G401 (cell line): ENCODE results near the gene COPB1. TPM values are rescaled to one million over a fixed set of nuclear protein-coding genes. Genes with fewer than 3 reads are reported as not detected.

ENCODE experiments used
- DNase-seq: peaks from one replicate; pipeline ENCODE4 v3.0.0-alpha.2; 2015; ENCODE audit warnings: low spot score
- in situ Hi-C: cut with HindIII; loops from 2 replicates; pipeline ENCODE4 v1.10.0; 2016; ENCODE audit warnings: low sequenced_read_pairs, mixed read lengths
- total RNA-seq: library from RNA; depleted of rRNA; stranded (reverse); fragments of >200 nt; shearing (Covaris generic); gene quantifications from 2 replicates; pipeline ENCODE4 v1.2.3, GENCODE V29; 2014

The COPB1 gene
- total RNA-seq, 1 experiment from 2014 or later = 226 TPM

GRCh38 chr11:14519917-14520746, 20.5 kb upstream of the COPB1 start, which contains the start of gene PSMA1:
TSS of gene PSMA1 (minus strand) at chr11:14520386. CDS start at chr11:14520299, 87 bp downstream.
- DNase-seq = peak; percentile 97
- in situ Hi-C loops = no loop called here

- in situ Hi-C loops = no loop called here
Measured at GRCh38 chr11:14519597-14519916, 19.9 kb upstream of the COPB1 start.

DNA sequence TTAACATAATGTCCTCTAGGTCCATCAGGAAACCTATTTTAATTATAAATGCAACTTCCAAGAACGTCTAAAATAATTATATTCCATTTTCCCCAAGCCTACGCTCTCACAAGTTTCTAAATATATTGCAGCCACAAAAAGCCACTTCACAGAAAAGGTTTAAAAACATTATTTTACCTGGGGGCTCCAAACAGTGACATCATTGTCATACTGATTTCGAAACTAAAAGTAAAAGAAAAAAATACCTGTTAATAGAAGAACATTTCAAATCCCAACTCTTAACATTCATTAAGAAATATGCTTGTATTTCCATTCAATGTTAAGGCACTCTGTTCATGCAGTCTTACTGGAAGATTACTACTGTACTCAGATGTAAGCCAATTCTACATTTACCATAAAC, 19.2 kb upstream of the COPB1 start:
- DNase-seq = no peak
- in situ Hi-C loops = no loop called here

More at GRCh38 chr11:14519597-14519916, 19.9 kb upstream of the COPB1 start:
- DNase-seq = no peak

DNA sequence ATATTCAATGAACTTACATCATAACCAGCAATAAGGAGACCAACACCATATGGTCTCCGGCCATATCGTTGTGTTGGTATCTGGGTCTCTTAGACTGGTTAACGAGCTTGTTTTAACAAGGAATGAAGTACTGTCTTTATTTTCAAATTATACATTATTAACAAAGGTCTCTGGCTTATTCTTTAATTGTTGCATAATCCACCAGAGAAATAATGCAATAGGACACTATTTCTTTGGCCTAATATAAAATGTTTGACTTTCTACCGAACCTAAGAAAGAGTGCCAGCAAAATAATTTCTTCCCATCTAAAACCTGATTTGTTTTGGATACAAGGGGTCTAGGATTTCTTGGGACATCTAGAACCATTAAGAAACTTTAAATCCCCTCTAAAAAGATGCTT, 14.2 kb upstream of the COPB1 start:
- no peak for DNase-seq
- in situ Hi-C loops = no loop called here

DNA sequence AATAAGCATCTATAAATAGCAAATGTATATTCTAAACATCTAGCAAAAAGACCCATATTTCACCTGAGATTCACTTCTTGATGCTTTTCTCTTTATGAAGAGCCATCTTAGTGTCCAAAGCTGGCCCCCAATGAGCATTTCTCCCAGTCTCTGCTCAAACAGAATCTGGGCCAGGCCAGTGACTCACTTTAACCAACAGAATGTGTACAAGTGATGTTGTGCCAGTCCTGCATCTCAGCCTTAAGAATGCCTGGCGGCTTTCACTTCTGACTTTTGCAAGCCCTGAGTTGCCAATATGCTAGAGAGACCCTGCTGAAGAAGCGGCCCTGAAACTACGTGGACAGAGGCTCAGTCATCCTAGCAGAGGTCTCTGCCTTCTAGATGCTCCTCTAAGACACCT, 6.9 kb upstream of the COPB1 start:
- in situ Hi-C loops = no loop called here
- no peak for DNase-seq

DNA sequence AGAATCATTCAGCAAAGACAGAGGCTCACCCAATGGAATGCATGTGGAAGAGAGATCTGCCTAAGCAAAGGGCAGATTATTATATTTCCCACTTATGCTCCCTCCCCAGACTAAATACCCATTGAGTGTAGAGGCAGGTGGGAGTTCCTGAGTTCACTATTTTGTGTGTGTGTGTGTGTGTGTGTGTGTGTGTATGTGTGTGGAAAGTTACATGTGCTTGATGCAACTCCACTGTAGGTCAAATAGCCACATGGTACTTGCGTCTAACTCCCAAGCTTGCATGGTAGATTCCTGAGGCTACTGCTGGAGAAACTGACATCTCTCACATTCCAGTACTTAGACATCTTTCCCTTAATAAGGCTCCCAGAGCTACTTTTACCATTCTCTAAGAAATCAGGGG, 3.4 kb upstream of the COPB1 start:
- no peak for DNase-seq

DNA sequence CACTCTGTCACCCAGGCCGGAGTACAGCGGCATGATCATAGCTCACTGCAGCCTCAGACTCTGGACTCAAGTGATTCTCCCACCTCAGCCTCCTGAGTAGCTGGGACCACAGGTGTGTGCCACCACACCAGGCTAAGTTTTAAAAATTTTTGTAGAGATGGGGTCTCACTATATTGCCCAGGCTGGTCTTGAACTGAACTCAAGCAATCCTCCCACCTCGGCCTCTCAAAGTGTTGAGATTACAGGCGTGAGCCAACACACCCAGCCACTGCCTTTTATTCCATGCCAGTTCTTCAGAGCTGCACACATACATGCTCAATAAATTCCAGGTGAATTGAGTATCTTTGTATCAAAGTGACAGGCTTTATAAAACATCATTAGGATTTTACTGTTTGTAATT, 2.4 kb upstream of the COPB1 start:
- in situ Hi-C loops = no loop called here
- no peak for DNase-seq

More for the DNA sequence above, 3.4 kb upstream of the COPB1 start:
- in situ Hi-C loops = no loop called here

- peak; percentile 31 for DNase-seq
- in situ Hi-C loops = no loop called here
Measured at GRCh38 chr11:14500181-14500651, 605 bp upstream of the COPB1 start.

DNA sequence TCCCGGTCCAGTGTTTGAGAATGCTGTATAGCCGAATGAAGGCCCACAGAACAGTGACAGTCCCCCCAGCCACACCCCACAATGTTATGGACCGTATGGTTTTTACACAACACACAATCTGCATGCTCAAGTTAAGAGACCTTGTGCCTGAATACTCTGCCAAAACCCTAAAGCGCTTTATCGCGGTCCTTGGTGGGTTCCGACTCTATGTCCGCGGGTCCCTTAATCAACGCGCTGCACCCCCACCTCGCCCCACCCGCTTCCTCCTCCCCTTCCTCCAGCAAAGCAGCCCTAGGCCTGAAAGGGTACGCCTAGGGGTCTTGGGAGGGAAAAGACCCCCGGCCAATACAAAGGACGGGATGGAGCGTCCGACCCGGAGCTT, 442 bp downstream of the COPB1 start:
- in situ Hi-C loops = no loop called here
- peak; percentile 23 for DNase-seq

DNA sequence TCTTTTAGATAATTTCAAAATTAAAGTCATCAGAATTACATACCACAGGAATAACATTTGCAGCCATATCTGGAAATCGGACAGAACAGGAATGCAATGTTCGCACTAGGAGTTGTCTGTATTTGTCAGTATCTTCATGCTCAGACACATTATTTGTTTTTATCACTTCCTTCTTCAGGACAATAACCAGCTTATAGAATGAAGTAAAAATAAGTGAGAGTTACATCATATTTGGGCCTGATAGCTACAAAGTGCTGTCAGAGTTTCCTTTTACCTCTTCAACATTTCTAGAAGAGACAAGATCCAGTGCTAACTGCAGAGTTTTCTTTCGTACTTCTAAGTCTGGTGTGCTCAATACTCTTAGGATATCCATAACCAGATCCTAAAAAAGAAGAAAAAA, 18.9 kb downstream of the COPB1 start:
- in situ Hi-C loops = no loop called here
- DNase-seq = no peak

DNA sequence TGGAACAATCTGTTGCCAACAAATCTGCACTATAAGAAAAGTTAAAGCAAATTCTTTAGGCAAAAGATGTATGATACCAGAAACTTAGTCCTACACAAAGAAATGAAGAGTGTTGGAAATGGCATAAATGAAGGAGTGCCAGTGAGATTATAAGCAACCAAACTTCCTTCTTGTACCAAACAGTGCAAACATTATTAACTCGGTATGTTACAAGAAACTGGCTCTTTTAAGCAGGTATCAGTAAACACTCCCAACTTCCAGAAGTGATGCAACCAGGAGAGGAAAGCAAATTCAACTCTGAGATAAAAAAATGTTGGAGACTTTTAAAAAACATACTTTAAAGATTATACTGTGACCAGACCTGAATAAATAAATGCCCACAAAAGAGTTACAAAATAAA, 28.5 kb downstream of the COPB1 start:
- in situ Hi-C loops = no loop called here

DNA sequence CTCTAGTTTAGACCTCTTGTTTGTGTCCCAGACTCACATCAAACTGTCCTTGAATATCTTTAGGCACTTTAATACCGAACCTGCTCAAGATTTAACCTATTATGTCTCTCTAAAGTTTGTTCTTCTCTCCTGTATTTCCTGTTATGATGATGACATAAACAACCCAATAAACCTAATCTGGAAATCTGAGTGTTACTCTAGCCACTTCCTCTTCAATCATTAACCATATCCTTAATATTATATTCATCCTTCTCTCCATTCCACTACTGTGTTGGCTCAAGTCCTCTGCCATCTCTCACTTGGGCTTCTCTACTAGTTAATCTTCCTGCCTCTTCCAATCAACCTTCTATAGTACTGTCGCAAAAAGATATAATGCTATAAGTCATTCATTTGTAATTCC, 36.0 kb downstream of the COPB1 start:
- in situ Hi-C loops = no loop called here
- no peak for DNase-seq

More for the DNA sequence above, 28.5 kb downstream of the COPB1 start:
- no peak for DNase-seq

DNA sequence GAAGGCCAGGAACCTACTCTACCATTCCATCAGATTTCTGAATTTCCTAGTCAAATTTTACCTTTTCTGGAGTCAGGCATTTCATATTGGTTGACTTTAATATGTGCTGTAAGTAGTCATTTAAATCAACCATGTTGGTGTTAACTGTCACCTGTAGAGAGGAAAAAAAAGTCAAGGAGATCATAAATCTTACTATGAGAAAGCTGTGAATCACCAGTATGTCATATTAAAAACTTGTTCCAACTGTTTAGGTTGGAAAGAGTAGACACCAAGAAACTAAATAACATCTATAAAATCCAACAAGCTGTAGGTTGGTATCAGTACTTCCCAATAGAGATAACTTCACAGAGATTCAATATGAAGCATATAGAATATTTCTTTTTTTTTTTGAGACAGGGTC, 39.5 kb downstream of the COPB1 start:
- no peak for DNase-seq
- in situ Hi-C loops = no loop called here

- in situ Hi-C loops = no loop called here
- DNase-seq = no peak
Measured at GRCh38 chr11:14458377-14458776, 41.2 kb downstream of the COPB1 start.

DNA sequence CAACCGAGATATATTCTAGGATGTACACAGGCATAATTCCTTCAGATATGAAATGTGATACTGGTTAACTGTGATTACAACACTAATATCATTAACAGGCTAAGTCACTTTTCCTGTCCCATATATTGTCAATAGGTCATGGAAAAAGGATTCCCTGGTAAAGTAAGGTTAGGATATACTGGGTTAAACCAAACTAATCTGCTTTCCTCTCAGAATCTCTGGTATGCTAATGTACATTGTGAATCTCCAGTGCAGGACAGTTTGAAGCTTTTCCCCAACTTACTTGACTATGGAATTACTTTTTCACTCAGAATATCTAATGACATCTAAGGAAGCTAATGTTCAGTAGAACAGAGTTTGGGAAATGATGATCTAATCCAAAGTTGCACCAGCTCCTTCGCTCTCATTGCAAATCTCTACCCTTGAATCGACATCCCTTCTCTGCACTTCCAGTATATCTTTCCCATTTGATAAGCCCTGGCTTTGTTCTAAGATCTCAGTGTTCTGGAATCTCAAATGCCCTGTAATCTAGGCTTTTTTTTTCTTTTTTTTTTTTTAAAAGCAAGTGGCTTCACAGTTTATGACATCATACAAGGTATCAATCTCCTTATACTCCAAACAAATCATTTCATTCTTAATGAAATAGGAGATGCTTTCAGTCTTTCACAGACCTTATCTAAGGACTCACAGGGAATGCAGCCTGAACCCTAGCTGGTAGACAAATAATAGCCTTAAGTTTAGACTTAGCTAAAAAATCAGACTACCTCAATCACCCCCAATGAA, 43.8 kb downstream of the COPB1 start:
- peak; percentile 8 for DNase-seq
- in situ Hi-C loops = no loop called here

GRCh38 chr11:14454861-14455632, 44.6 kb downstream of the COPB1 start:
- in situ Hi-C loops = no loop called here
- peak; percentile 66 for DNase-seq

- DNase-seq = no peak
- in situ Hi-C loops = no loop called here
Measured at GRCh38 chr11:14451825-14452224, 47.8 kb downstream of the COPB1 start.

DNA sequence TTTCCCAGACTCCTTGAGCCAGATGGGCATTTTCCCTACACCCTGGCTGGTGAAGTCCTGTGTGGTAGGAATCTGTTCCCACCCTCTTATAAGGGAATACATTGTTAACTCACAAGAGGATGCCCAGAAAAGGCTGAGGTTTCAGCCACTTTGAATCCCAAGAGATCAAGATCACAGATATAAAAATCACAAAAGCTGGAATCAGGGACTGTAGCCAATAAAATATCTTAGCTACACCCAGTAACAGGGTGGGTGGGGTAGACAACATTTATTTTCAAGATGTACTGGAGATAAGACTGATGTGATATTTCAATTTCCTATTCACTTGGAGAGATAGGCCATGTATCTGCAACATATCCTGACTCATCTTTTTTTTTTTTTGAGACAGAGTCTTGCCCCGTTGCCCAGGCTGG, 50.3 kb downstream of the COPB1 start:
- in situ Hi-C loops = no loop called here
- no peak for DNase-seq

DNA sequence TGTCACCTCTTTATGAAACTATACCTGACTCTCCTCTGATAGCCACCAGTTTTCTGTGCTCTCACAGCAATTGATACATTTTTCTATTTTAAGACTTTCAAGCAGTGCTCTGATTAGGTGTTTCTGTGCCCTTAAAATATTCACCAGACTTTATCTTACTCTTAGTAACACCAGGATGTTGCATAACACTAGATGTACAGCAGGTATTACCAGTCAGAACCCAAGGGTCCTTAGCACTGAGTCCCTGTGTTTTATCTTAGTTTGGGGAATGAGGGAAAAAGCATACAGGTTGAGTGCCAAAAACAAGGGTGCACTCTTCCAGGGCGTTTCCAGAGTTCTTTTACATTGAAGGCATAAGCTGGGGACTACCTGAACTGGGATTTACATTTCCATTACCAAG, 51.4 kb downstream of the COPB1 start:
- in situ Hi-C loops = no loop called here
- DNase-seq = no peak

DNA sequence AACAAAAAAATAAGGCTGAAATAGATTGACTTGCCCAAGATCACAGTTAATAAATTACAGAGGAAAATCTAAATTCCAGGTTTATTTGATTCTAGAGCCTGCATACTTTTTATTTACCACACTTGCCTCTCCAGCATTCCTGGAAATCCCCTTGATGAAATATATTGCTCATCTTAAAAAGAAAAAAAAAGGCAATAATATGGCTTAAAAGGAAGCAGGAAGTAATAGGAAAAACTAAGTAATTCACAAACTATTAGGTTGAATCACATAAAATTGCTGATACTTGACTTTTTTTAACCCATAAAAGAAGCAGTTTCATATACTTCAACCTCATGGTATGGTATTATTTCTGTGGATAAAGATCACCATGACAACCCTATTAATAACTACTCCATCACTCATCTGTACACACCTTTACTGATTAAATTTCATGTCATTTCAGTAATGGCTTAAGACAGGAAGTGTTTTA, 52.9 kb downstream of the COPB1 start:
- in situ Hi-C loops = no loop called here
- no peak for DNase-seq
